ENCODE results near the gene THBS2. TPM values are rescaled to one million over a fixed set of nuclear protein-coding genes. Genes with fewer than 3 reads are reported as not detected.
"Not testable (repeated sequence)": the region's sequence is repeated elsewhere in the genome, so short reads cannot be mapped to it uniquely, and the experiment has no call there.

The THBS2 gene
- total RNA-seq, 1 donor from 2014 or later, result not detected

DNA sequence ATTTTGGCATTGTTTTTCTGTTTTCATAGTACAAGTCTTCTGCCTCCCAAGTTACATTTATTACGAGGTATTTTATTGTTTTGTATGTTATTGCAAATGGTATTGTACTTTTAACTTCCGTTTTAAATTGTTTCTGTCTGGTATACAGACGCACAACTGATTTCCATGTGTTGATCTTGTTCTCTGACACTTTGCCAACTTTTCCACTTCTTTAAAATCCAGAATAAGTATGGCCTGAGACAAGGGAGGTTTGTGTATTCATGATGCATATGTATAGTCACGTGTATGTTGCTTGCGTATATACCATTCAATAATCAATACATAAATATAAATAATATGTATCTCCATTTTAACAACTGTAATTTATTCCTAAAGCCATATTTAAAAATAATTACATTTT is 41.2 kb downstream of the THBS2 start:
- peak; percentile 10 to 18 for DNase-seq (ENCODE audit: low read depth in 2 of 2)

DNA sequence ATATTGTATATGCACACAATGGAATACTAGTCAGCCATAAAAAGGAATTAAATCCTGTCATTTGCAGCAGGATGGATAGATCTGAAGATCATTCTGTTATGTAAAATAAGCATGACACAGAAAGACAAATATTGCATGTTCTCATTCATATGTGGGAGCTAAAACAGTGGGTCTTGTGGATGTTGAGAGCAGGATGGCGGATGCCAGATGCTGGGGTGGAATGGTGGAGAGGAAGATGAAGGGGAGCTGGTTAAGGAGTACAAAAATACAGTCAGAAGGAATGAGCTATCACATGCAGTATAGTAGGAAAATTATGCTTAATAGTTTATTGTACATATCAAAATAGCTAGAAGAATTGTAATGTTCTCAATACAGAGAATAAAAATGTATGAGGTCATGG is 41.8 kb downstream of the THBS2 start:
- DNase-seq (ENCODE audit: low read depth in 2 of 2), result no peak

DNA sequence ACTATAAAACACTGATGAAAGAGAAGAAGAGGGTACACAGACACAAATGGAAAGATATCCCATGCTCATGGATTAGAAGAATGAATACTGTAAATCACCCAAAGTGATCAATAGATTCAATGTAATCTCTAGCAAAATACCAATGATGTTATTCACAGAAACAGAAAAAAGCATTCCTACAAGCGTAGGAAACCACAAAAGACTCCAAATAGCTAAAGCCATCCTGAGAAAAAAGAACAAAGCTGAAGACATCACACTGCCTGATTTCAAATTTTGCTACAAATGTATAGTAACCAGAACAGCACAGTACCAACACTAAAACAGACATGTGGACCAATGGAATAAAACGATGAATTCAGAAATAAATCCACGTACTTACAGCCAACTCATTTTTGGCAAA is 43.0 kb downstream of the THBS2 start:
- no peak for DNase-seq (ENCODE audit: low read depth in 2 of 2)

DNA sequence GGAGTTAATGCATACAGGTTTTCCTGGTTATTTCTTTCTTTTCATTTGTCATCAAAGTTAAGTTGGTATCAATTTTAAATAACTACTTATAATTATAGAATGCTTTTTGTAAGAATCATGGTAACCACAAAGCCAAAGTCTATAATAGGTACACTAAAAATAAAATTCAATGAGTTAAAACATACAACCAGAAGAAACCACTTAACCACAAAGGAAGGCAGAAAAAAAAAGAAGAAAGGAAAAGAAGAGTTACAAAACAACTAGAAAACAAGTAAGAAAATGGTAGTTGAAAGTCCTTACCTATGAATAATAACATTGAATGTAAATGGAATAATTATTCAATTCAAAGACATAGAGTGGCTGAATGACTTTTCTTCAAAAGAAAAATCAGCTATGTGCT is 45.6 kb downstream of the THBS2 start:
- no peak for DNase-seq (ENCODE audit: low read depth in 2 of 2)

DNA sequence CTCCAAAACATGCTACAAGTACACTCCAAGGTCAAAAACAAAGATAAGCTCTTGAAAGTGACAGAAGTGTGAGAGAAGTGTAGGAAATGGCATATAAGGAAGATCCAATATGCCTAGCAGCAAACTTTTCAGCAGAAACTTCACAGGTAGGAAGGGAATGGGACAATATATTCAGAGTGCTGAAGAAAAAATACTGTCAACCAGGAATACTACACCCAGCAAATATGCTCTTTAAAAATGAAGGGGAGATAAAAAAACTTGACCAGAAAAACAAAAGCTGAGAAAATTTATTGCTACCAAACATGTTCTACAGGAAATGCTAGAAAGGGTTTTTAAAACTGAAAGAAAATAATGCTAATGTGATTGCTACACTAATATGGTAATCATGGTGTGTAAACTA is 46.2 kb downstream of the THBS2 start:
- no peak for DNase-seq (ENCODE audit: low read depth in 2 of 2)

DNA sequence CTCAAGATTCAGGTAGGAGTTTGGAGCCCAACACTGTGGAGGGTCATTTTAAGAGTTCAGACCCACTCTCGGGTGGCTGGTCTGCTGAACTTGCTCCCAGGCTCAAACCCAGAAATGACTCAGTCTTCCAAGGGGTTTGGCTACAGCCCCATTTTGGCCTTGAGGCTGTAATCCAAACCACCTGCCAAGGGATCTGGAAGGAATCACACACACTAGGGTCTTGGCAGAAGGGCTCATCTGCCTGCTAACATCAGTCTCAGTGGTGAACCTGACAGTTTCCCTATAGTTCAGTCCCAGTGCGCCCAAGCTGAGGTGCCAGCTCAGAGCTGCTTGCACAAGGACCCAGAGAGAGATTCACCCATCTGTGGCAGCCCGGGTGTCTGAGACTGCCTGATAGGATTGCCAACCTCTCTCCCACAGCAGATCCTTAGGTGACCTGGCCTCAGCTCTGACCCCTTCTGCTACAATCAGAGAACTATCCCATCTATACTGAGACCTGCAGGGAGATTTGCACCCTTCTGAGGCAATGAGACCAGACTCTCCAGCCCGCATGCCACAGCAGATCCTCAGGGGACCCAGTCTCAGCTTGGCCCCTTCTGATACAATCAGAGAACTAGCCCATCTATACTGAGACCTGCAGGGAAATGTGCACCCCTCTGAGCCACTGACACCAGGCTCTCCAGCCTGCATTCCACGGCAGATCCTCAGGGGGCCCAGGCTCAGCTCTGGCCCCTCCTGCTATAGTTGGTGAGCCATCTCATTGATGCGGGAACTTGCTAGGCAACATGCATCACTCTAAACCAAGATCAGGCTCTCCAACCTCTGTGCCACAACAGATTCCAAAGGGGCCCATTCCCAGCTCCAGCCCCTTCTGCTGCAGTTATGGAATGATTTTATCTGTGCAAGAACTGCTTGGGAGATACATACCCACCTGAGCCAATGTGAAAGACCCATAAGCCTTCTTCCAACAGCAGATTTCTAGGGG is 48.2 kb downstream of the THBS2 start:
- DNase-seq (ENCODE audit: low read depth in 2 of 2), result no peak

DNA sequence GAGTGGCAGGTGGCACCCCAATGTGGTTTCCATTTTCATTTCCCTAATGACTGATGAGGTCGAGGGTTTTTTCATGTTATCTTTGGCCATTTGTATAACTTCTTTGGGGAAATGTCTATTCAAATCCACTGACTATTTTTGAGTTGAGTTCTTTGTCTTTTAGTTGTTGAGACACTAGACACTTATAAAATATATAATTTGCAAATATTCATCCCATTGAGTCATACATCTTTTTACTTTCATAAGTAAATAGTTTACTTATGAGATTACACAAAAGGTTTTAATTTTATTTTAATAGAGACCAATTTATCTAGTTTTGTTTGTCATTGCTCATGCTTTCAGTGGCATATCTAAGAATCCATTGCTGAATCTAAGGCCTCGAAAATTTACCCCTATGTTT is 49.5 kb downstream of the THBS2 start:
- DNase-seq (ENCODE audit: low read depth in 2 of 2), result no peak

DNA sequence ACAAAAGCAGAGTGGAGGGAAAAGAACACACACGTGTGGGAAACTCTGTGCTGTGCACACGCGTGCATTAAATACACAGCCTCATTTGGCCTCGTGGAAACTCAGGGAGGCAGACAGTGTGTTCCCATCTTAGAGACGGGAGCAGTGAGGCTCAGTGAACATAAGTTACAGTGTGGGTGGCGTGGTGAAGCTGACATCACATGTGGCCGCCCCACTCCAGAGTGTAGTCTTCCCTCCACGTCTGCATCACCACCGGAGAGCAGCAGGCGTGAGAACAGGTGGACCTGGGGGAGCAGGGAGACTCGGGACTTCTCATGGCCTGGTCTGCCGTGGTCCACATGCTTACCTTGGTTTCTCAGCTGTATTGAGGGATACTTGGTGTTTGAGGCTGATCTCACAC is 51.7 kb downstream of the THBS2 start:
- no peak for DNase-seq (ENCODE audit: low read depth in 2 of 2)

DNA sequence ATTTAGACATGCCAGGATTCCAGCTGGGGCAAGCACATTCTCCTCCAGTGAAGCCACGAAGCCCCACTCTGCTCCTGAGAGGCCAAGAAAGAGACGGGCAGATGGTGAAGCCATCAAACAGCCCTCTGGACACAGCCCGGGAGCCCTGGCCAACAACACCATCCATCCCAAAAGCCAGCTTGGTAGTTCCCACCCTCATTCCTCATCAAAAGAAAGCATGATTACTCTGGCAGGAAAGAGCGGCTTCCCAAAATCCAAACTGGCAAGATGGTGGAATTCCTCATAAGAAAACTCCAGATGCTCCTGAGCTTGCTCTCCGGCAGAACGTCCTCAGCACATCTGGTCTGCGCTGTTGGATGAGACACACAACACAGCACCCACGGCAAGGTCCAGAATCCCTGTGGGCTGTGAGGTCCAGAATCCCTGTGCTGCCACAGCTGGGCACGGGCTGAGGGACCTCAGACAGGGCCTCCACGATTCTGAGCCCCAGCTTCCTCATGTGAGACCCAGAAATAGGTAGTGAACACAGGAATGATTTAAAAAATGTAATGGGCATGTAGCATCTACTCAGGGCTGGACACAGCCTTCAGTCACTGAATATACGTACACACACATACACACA is 52.6 kb downstream of the THBS2 start:
- DNase-seq (ENCODE audit: low read depth in 2 of 2), result no peak

DNA sequence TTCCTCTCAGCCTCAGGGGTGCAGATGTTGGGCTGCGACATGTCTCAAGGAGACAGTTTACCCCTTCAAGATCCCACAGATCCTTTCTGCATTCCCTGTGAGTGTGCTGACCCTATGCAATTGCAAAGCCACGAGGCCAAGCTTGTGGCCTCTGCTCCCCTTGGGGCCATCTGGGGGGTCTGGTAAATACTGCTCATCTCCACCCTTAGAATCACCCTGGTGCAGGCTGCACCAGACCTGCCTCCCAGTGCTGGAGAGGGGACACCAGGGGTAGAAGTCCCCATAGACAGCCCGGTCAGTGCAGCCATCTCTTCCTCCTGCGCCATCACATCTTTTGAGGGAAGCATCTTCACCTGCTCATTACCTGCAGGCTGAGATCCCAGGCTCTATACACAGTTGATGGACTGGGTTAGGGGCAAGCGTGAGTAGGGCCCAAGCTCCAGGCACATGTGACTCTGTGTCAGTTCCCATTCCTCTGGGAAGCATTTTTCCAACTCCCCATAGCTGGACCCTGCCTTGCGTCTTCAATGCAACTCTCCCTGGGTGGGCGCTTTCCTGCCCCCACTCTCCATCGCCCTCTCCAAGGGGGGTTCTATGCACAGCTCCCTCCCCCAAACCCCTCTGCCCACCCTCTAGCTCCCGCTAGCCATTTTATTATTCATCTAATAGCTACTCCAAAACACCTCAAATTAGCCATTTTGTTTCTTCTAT is 53.9 kb downstream of the THBS2 start:
- no peak for DNase-seq (ENCODE audit: low read depth in 2 of 2)

DNA sequence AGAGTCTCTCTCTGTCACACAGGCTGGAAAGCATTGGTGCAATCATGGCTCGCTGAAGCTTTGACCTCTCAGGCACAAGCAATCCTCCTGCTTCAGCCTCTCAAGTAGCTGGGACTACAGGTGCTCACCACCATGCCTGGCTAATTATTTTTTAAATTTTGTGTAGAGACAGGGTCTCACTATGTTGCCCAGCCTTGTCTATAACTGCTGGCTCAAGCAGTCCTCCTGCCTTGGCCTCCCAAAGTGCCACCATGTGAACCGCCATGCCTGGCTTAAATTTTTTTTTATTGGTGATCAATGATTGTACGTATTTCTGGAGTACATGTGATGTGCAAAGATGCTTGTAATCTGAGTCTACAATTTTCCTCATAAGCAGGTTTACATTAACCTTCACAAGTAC is 54.8 kb downstream of the THBS2 start:
- no peak for DNase-seq (ENCODE audit: low read depth in 2 of 2)

DNA sequence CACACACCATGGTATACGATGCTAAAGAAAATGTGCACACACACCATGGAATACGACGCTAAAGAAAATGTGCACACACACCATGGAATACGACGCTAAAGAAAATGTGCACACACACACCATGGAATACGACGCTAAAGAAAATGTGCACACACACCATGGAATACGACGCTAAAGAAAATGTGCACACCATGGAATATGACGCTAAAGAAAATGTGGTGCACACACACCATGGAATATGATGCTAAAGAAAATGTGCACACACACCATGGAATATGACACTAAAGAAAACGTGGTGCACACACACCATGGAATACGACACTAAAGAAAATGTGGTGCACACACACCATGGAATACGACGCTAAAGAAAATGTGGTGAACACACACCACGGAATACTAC is 55.7 kb downstream of the THBS2 start:
- not testable (repeated sequence) for DNase-seq (ENCODE audit: low read depth in 2 of 2)

DNA sequence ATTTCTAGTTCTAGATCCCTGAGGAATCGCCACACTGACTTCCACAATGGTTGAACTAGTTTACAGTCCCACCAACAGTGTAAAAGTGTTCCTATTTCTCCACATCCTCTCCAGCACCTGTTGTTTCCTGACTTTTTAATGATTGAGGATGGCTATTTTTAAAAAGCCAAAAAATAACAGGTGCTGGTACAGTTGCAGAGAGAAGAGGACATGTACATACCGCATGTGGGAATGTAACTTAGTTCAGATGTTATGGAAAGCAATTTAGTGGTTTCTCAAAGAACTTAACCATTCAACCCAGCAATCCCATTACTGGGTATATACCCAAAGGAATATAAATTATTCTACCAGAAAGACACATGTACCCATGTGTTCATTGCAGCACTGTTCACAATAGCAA is 57.4 kb downstream of the THBS2 start:
- not testable (repeated sequence) for DNase-seq (ENCODE audit: low read depth in 2 of 2)

DNA sequence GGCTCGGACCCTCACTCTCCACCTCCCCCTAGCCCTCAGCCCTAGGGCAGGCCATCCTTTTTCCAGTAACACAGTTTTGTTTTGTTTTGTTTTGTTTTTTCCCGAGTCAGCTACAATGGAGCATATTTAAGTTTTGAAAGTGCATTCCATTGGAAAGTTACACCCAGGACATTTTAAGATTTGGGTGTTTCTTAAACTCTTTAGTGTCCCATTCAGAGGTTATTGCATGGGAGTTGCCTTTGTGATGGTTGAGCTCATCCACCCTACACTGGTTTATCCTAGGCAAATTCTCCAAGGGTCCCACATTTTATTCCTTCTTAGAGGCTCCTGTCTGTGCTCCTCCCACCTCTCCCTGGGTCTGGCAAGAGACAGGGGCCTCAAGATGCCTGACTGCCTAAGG is 58.9 kb downstream of the THBS2 start:
- no peak for DNase-seq (ENCODE audit: low read depth in 2 of 2)

DNA sequence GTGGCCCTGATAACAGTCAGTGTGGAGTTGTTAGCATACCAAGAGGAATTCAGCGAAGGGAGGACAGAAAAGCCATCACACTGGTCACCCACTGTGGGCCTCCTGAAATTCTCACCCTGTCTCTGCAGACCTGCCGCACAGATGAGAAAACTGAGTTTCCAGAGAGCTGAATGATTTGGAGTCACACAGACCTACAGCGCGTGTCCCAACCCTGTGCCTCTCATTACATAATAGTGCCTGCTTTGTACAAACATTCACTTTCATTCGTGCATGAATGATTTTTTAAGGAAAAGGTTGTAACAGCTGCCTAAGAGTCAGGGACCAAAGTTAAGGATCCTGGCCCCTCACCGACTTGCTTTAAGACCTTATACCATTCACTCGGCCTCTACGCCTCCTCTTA is 62.7 kb downstream of the THBS2 start:
- DNase-seq (ENCODE audit: low read depth in 2 of 2), result no peak

DNA sequence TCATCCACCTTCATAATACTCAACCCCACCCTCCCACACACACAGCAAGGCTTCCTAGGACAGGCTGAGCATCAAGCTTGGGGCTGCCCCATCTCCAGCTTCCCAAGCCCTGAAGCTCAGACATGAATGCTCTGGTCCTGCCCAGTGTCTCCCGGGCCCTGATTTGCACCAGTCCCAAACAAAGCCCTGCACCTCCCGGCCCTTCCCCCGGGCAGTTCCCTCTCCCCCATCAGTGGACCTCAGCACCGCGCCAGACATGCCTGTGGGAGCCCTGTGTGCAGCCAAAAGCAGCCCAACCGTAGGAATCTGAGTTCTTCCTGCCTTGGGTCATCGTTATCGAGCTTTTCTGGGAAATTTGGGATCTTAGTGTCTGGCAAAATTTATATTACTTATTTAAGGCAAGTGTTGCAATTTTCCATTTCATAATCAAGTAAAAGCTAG is 63.5 kb downstream of the THBS2 start:
- no peak for DNase-seq (ENCODE audit: low read depth in 2 of 2)

DNA sequence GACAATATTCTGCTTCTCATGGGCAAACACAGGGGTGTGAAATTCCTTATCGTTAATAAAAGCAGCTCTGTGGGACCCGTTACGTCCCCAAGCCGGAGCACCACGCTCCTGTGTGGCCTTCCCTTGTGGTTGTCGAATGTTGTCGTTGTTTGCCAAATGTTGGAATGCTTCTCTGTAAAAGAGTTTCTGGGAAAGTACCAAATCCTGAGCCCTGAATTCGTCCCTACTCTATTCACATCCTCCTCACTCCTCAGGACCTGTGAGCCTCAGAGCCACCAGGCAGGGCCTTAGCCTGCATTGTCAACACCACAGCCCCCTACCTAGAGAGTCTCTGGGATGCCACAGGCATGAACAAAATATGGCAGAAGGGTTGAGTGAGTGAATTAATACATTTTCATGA is 64.0 kb downstream of the THBS2 start:
- no peak for DNase-seq (ENCODE audit: low read depth in 2 of 2)

DNA sequence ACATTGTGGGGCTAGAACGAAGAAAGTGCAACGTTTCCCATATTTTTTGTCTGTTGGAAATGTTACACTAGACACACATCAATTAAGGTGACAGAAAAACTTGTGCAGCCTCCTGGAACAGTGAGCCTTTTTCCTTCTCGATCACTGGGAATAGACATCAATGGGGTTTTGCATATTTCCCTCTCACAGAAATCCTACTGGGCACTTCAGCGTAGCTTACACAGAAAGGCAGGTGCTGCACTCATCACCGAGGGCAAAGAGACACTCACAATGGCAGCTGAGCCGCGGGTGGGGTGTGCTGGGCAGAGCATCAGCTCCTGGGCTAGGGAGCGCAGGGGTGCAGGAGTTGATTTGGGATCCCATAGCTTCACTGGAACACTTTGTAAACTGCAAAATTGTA is 64.5 kb downstream of the THBS2 start:
- no peak for DNase-seq (ENCODE audit: low read depth in 2 of 2)

DNA sequence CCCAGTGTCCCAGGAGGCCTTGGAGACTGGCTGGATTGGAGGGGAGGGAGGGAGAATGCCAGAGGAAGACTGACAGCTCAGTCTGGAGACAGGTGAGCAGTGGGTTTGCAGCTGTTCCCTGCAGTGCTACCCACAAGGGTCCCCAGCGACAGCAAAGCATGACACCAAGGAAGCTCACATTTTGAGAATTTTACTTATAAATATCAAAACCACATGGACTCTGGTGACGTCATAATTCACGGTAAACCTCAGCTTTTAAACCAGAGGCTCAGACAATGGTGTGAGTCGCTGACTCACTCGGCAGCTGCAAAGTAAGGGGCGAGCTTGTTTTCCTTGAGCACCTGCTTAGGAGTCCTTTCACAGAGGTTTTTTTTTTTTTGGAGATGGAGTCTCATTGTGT is 65.2 kb downstream of the THBS2 start:
- no peak for DNase-seq (ENCODE audit: low read depth in 2 of 2)

DNA sequence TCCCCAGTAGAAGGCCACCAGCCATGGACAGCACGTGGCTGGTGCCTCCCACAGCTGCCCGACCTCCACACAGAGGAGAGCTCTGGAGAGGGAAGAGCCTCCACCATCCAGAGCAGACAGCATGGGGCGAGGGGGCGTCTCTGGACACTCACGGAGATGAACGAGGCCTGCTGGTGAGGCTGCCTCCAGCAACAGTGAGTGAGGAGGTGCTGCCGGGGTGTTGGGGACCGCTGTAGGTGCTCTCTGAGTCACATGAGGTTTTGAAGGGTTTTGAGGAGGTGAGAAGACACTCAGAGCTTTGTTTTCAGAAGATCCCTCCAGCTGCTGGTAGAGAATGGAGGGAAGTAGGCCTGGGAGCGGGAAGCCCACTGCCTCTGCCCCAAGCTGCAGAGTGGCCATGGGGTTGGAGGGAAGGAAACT is 65.6 kb downstream of the THBS2 start:
- DNase-seq (ENCODE audit: low read depth in 2 of 2), result no peak

DNA sequence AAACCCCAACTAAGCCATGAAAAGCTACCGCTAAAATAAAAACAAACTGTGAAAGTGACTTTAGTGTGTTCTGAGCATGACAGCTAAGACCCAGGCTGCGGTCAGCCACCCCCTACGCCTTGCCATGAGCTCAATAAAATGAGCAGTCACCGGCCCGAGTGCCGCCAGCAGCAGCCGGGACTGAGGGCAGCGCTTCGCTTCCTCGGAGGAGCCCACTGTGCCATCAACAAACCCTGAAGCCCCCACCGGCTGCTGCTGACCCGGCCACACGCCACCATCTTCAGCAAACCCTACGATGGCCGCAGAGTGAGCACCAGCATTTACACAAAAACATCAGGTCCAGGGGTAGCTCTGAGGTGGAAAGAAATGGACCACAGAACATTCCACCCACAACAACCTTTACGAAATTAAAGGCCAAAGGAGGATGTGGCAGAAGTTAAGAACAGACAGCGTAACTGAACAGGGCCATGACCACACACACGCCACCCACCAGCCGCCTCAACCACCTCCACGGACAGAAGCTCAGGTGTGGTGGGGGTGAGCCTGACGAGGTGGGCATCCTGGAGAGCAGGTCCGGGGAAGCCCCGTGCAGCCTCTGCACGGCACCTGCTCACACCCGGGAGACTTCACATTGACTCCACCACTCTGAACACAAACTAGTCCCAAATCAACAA is 67.0 kb downstream of the THBS2 start:
- no peak for DNase-seq (ENCODE audit: low read depth in 2 of 2)
